ENCODE measurements around the gene VPS33A. TPM values are rescaled to one million over a fixed set of nuclear protein-coding genes. Genes with fewer than 3 reads are reported as not detected.

The VPS33A gene
- total and polyA plus RNA-seq, 2 of the 13 experiments (the other 11 are each of a cell fraction or from before 2014, with no cell fraction given): 11.0 to 43.6 TPM

DNA sequence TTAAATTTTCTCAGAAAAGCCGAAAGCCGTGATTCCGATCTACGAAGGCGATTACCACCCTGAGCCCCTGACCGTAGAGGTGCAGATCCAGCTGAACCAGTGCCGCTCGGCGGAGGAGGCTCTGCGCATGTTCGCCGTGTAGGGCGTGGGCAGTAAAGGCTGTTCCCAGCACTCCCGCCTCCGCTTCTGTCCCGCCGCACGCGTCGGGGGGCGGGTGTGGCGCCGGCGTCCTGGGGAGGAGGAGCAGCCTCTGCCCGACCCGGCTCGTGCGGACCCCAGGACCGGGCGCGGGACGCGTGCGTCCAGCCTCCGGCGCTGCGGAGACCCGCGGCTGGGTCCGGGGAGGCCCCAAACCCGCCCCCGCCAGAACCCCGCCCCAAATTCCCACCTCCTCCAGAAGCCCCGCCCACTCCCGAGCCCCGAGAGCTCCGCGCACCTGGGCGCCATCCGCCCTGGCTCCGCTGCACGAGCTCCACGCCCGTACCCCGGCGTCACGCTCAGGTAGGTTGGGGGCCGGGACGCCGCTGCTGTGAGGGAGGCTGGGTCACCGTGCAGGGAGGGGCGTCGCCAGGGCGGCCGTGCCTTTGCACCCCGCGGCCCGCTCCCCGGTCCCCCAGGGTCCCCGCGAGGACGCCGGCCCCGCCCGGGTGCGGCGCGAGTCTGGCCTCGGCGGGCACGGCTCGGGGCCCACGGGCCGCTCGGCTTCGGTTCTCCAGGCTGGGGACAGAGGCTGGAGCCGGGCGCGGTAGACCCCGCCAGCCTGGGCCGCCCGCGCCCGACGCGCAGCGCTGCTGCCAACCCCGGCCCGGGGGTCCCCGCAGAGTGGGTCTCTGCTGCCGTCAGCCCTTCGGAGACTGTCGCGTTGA, 62.8 kb downstream of the VPS33A start, which contains the start of gene B3GNT4 (continued):
- TF ChIP-seq, protein P1, sequence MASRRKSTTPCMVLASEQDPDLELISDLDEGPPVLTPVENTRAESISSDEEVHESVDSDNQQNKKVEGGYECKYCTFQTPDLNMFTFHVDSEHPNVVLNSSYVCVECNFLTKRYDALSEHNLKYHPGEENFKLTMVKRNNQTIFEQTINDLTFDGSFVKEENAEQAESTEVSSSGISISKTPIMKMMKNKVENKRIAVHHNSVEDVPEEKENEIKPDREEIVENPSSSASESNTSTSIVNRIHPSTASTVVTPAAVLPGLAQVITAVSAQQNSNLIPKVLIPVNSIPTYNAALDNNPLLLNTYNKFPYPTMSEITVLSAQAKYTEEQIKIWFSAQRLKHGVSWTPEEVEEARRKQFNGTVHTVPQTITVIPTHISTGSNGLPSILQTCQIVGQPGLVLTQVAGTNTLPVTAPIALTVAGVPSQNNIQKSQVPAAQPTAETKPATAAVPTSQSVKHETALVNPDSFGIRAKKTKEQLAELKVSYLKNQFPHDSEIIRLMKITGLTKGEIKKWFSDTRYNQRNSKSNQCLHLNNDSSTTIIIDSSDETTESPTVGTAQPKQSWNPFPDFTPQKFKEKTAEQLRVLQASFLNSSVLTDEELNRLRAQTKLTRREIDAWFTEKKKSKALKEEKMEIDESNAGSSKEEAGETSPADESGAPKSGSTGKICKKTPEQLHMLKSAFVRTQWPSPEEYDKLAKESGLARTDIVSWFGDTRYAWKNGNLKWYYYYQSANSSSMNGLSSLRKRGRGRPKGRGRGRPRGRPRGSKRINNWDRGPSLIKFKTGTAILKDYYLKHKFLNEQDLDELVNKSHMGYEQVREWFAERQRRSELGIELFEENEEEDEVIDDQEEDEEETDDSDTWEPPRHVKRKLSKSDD (CRISPR knock-in tag; IDR thresholded peaks at IDR 0.05; ENCODE audit: low read depth): peak; percentile 20; the same call in 1 of the 2 replicates
- TF ChIP-seq NBN (conservative IDR thresholded peaks at IDR 0.05): no peak
- no peak for TF ChIP-seq SMAD3 (CRISPR knock-in tag; IDR thresholded peaks at IDR 0.05)
- no peak for TF ChIP-seq RXRB (CRISPR knock-in tag; IDR thresholded peaks at IDR 0.05; ENCODE audit: borderline replicate concordance)
- no peak for TF ChIP-seq ZNF614 (CRISPR knock-in tag; IDR thresholded peaks at IDR 0.05; ENCODE audit: borderline replicate concordance)
- TF ChIP-seq, protein P2, sequence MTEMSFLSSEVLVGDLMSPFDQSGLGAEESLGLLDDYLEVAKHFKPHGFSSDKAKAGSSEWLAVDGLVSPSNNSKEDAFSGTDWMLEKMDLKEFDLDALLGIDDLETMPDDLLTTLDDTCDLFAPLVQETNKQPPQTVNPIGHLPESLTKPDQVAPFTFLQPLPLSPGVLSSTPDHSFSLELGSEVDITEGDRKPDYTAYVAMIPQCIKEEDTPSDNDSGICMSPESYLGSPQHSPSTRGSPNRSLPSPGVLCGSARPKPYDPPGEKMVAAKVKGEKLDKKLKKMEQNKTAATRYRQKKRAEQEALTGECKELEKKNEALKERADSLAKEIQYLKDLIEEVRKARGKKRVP (CRISPR knock-in tag; IDR thresholded peaks at IDR 0.05): no peak
- TF ChIP-seq ZNF501 (CRISPR knock-in tag; IDR thresholded peaks at IDR 0.05): no peak
- TF ChIP-seq, protein P3, sequence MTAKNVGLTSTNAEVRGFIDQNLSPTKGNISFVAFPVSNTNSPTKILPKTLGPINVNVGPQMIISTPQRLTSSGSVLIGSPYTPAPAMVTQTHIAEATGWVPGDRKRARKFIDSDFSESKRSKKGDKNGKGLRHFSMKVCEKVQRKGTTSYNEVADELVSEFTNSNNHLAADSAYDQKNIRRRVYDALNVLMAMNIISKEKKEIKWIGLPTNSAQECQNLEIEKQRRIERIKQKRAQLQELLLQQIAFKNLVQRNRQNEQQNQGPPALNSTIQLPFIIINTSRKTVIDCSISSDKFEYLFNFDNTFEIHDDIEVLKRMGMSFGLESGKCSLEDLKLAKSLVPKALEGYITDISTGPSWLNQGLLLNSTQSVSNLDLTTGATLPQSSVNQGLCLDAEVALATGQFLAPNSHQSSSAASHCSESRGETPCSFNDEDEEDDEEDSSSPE (CRISPR knock-in tag; IDR thresholded peaks at IDR 0.05): peak; percentile 61
- peak; percentile 18; the same call in 1 of the 2 replicates for TF ChIP-seq ERF (CRISPR knock-in tag; IDR thresholded peaks at IDR 0.05)
- no peak for TF ChIP-seq HOXD1 (CRISPR knock-in tag; IDR thresholded peaks at IDR 0.05)
- TF ChIP-seq, protein P4, sequence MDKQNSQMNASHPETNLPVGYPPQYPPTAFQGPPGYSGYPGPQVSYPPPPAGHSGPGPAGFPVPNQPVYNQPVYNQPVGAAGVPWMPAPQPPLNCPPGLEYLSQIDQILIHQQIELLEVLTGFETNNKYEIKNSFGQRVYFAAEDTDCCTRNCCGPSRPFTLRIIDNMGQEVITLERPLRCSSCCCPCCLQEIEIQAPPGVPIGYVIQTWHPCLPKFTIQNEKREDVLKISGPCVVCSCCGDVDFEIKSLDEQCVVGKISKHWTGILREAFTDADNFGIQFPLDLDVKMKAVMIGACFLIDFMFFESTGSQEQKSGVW (CRISPR knock-in tag; IDR thresholded peaks at IDR 0.05; ENCODE audit: borderline replicate concordance): no peak
- TF ChIP-seq, protein P5, sequence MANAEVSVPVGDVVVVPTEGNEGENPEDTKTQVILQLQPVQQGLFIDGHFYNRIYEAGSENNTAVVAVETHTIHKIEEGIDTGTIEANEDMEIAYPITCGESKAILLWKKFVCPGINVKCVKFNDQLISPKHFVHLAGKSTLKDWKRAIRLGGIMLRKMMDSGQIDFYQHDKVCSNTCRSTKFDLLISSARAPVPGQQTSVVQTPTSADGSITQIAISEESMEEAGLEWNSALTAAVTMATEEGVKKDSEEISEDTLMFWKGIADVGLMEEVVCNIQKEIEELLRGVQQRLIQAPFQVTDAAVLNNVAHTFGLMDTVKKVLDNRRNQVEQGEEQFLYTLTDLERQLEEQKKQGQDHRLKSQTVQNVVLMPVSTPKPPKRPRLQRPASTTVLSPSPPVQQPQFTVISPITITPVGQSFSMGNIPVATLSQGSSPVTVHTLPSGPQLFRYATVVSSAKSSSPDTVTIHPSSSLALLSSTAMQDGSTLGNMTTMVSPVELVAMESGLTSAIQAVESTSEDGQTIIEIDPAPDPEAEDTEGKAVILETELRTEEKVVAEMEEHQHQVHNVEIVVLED (CRISPR knock-in tag; IDR thresholded peaks at IDR 0.05; ENCODE audit: borderline replicate concordance): no peak
- no peak for TF ChIP-seq MAFF (IDR thresholded peaks at IDR 0.05; ENCODE audit: low read depth, low read length)
- TF ChIP-seq MAF1 (CRISPR knock-in tag; IDR thresholded peaks at IDR 0.05; ENCODE audit: borderline replicate concordance): no peak
- no peak for TF ChIP-seq TP53 (CRISPR knock-in tag; conservative IDR thresholded peaks at IDR 0.05)
- no peak for TF ChIP-seq NFATC3 (CRISPR knock-in tag; IDR thresholded peaks at IDR 0.05)
- TF ChIP-seq ZNF766 (CRISPR knock-in tag; IDR thresholded peaks at IDR 0.05; ENCODE audit: borderline replicate concordance): no peak
- TF ChIP-seq, protein P6, sequence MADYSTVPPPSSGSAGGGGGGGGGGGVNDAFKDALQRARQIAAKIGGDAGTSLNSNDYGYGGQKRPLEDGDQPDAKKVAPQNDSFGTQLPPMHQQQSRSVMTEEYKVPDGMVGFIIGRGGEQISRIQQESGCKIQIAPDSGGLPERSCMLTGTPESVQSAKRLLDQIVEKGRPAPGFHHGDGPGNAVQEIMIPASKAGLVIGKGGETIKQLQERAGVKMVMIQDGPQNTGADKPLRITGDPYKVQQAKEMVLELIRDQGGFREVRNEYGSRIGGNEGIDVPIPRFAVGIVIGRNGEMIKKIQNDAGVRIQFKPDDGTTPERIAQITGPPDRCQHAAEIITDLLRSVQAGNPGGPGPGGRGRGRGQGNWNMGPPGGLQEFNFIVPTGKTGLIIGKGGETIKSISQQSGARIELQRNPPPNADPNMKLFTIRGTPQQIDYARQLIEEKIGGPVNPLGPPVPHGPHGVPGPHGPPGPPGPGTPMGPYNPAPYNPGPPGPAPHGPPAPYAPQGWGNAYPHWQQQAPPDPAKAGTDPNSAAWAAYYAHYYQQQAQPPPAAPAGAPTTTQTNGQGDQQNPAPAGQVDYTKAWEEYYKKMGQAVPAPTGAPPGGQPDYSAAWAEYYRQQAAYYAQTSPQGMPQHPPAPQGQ (CRISPR knock-in tag; IDR thresholded peaks at IDR 0.05; ENCODE audit: borderline replicate concordance): no peak
- 0 out of 2 replicates have a peak, but pooled peaks have one; percentile 26 for TF ChIP-seq ZNF274 (CRISPR knock-in tag; IDR thresholded peaks at IDR 0.05)
- no peak for TF ChIP-seq TBX3 (IDR thresholded peaks at IDR 0.05; ENCODE audit: borderline replicate concordance)

Measured in HepG2 (cell line).